ENCODE results near the gene OR6C75.

GRCh38 chr12:55372521-55372920, 9.7 kb downstream of the OR6C75 start:
- TF ChIP-seq, protein P1, sequence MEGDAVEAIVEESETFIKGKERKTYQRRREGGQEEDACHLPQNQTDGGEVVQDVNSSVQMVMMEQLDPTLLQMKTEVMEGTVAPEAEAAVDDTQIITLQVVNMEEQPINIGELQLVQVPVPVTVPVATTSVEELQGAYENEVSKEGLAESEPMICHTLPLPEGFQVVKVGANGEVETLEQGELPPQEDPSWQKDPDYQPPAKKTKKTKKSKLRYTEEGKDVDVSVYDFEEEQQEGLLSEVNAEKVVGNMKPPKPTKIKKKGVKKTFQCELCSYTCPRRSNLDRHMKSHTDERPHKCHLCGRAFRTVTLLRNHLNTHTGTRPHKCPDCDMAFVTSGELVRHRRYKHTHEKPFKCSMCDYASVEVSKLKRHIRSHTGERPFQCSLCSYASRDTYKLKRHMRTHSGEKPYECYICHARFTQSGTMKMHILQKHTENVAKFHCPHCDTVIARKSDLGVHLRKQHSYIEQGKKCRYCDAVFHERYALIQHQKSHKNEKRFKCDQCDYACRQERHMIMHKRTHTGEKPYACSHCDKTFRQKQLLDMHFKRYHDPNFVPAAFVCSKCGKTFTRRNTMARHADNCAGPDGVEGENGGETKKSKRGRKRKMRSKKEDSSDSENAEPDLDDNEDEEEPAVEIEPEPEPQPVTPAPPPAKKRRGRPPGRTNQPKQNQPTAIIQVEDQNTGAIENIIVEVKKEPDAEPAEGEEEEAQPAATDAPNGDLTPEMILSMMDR (conservative IDR thresholded peaks at IDR 0.05; ENCODE audit: low read depth in 2 of 2), result no peak
- TF ChIP-seq, protein P2, sequence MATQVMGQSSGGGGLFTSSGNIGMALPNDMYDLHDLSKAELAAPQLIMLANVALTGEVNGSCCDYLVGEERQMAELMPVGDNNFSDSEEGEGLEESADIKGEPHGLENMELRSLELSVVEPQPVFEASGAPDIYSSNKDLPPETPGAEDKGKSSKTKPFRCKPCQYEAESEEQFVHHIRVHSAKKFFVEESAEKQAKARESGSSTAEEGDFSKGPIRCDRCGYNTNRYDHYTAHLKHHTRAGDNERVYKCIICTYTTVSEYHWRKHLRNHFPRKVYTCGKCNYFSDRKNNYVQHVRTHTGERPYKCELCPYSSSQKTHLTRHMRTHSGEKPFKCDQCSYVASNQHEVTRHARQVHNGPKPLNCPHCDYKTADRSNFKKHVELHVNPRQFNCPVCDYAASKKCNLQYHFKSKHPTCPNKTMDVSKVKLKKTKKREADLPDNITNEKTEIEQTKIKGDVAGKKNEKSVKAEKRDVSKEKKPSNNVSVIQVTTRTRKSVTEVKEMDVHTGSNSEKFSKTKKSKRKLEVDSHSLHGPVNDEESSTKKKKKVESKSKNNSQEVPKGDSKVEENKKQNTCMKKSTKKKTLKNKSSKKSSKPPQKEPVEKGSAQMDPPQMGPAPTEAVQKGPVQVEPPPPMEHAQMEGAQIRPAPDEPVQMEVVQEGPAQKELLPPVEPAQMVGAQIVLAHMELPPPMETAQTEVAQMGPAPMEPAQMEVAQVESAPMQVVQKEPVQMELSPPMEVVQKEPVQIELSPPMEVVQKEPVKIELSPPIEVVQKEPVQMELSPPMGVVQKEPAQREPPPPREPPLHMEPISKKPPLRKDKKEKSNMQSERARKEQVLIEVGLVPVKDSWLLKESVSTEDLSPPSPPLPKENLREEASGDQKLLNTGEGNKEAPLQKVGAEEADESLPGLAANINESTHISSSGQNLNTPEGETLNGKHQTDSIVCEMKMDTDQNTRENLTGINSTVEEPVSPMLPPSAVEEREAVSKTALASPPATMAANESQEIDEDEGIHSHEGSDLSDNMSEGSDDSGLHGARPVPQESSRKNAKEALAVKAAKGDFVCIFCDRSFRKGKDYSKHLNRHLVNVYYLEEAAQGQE (IDR thresholded peaks at IDR 0.05; ENCODE audit: unreplicated experiment), result no peak
- TF ChIP-seq CREB1 (CRISPR knock-in tag; IDR thresholded peaks at IDR 0.05; ENCODE audit: low read depth), result no peak
- no peak for TF ChIP-seq POLR2AphosphoS5 (IDR thresholded peaks at IDR 0.05; ENCODE audit: low read depth)
- no peak for TF ChIP-seq EZH2 (IDR thresholded peaks at IDR 0.05; ENCODE audit: low read depth, unreplicated experiment)
- no peak for TF ChIP-seq JUNB (IDR thresholded peaks at IDR 0.05; ENCODE audit: unreplicated experiment)
- TF ChIP-seq ETS1 (IDR thresholded peaks at IDR 0.05), result no peak
- no peak for TF ChIP-seq NANOG (IDR thresholded peaks at IDR 0.05; ENCODE audit: borderline replicate concordance)
- TF ChIP-seq ZNF331 (CRISPR knock-in tag; IDR thresholded peaks at IDR 0.05; ENCODE audit: low read depth), result no peak
- no peak for TF ChIP-seq ZNF462 (CRISPR knock-in tag; IDR thresholded peaks at IDR 0.05)
- no peak for TF ChIP-seq EZH2phosphoT487 (IDR thresholded peaks at IDR 0.05; ENCODE audit: unreplicated experiment)
